ENCODE data around the gene BACE1-AS. TPM values are rescaled to one million over a fixed set of nuclear protein-coding genes. Genes with fewer than 3 reads are reported as not detected.

BACE1-AS gene
- total RNA-seq, 2 experiments from 2014 or later = 4.4 to 8.0 TPM

DNA sequence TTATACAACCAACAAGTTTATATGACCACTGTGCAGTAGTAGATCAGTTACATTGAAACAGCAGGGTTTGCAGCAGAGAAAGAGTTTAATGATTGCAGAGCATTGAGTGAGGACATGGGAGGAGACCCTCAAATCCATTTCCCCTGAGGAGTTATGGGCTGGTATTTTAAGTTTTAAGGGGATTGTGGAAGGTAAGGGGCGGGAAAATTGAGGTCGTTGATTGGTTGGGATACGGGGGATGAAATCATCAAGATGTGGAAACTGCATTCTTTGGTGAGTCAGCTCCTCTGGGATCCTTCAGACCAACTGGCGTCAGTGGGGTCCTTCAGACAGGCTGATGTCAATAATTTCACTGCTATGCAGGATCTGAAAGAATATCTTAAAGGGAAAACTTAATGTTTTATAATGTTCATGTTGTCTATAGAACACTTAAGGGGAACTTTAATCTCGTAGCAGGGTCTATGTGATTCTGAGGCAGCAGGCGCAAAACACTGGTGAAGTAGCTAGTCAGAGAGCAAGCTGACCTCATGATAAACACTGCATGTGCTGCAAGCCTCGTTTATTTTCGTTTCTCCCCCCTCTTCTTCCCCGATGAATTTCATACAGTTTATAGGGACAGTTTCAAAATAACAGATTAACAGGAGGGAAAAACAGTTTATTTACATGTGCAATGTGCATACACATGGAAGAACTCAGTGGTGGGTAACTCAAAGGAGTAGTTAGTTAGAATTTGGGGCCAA, 17.4 kb upstream of the BACE1-AS start:
- CTCF ChIA-PET (ENCODE audit: unreplicated experiment) = no interaction called here
- Histone ChIP-seq H2AFZ (ENCODE audit: low read length) (no peak overlapping the region), H3K4me2 (ENCODE audit: low read length) (no peak overlapping the region), H3K9me2 (ENCODE audit: insufficient read depth, low read length) (no peaks in the 10 kb centered on the region), H3K9me3 (ENCODE audit: low read length) (no peaks in the 10 kb centered on the region), H3K36me3 (ENCODE audit: insufficient read depth, low read length) (no peaks in the 10 kb centered on the region; the same call in 1 of the 2 replicates), H3K27ac (ENCODE audit: low read depth, low read length, poor library complexity, severe bottlenecking) (no peak overlapping the region), H4K20me1 (ENCODE audit: insufficient read depth, low read length) (no peaks in the 10 kb centered on the region), H3K4me3 (ENCODE audit: low read depth, low read length, poor library complexity, severe bottlenecking) (no peak overlapping the region), H3K79me2 (ENCODE audit: insufficient read depth, low read depth, low read length) (no peaks in the 10 kb centered on the region), H3K4me1 (ENCODE audit: insufficient read depth, low read length, poor library complexity, severe bottlenecking) (no peaks in the 10 kb centered on the region)
- intact Hi-C loops (cut with micrococcal nuclease; ENCODE audit: unreplicated experiment) = no loop called here
- TF ChIP-seq CTCF (conservative IDR thresholded peaks at IDR 0.05; ENCODE audit: low read length) (no peak), EZH2phosphoT487 (IDR thresholded peaks at IDR 0.05; ENCODE audit: borderline replicate concordance, low read depth, low read length) (no peak)
- POLR2A ChIA-PET = interaction anchor here (0.6 kb wide), 1 partner anchor 140 kb away, joined by 4 read pairs; no protein-coding TSS in a partner anchor
- BruUV-seq (replicated peaks) = no TSS peak
- no peak for DNase-seq (ENCODE audit: low spot score)

- POLR2A ChIA-PET = no interaction called here
- Histone ChIP-seq H3K4me2 (ENCODE audit: low read length) (no peak overlapping the region), H3K9me2 (ENCODE audit: insufficient read depth, low read length) (no peaks in the 10 kb centered on the region), H3K4me1 (ENCODE audit: insufficient read depth, low read length, poor library complexity, severe bottlenecking) (no peaks in the 10 kb centered on the region), H4K20me1 (ENCODE audit: insufficient read depth, low read length) (no peaks in the 10 kb centered on the region), H3K79me2 (ENCODE audit: insufficient read depth, low read depth, low read length) (no peaks in the 10 kb centered on the region), H3K27ac (ENCODE audit: low read depth, low read length, poor library complexity, severe bottlenecking) (no peak overlapping the region), H3K36me3 (ENCODE audit: insufficient read depth, low read length) (peaks cover 25% of the 10 kb centered on the region), H2AFZ (ENCODE audit: low read length) (no peak overlapping the region), H3K4me3 (ENCODE audit: low read depth, low read length, poor library complexity, severe bottlenecking) (no peak overlapping the region), H3K9me3 (ENCODE audit: low read length) (no peaks in the 10 kb centered on the region)
- intact Hi-C loops (cut with micrococcal nuclease; ENCODE audit: unreplicated experiment) = no loop called here
- TF ChIP-seq EZH2phosphoT487 (IDR thresholded peaks at IDR 0.05; ENCODE audit: borderline replicate concordance, low read depth, low read length) (no peak), CTCF (conservative IDR thresholded peaks at IDR 0.05; ENCODE audit: low read length) (no peak)
- no TSS peak for BruUV-seq (replicated peaks)
- CTCF ChIA-PET (ENCODE audit: unreplicated experiment) = no interaction called here
- DNase-seq (ENCODE audit: low spot score) = no peak
Measured at GRCh38 chr11:117278347-117278746, 12.8 kb upstream of the BACE1-AS start.

DNA sequence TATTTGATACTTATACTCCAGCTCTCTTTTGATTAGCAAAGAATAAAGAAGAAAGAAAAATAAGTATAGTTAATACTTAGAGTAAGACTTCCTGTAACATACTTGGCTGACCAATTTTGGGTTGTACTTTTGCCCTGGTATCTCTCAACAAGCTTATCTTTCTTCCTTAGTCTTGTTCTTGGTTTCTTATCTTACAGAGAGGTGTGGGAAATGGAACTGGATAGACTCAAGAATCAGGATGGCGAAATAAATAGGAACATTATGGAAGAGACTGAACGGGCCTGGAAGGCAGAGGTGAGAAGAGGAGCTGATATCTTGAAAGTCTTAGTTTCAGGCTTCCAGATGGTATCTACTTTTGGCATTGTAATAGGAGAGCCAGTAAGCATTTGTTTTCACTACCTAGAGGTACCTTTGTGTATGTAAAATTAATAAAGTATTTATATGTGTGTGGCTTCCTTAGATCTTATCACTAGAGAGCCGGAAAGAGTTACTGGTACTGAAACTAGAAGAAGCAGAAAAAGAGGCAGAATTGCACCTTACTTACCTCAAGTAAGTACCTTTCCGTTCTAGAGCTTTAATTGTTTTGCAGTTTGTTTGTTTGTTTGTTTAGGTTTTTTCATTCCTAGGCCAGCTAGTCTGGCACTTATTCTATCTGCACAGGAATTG, 11.3 kb upstream of the BACE1-AS start:
- no peak for DNase-seq (ENCODE audit: low spot score)
- POLR2A ChIA-PET = no interaction called here
- TF ChIP-seq CTCF (conservative IDR thresholded peaks at IDR 0.05; ENCODE audit: low read length) (no peak), EZH2phosphoT487 (IDR thresholded peaks at IDR 0.05; ENCODE audit: borderline replicate concordance, low read depth, low read length) (no peak)
- H3K4me3 ChIP-seq (ENCODE audit: low read depth, low read length, poor library complexity, severe bottlenecking) = no peak overlapping the region
- H3K9me3 ChIP-seq (ENCODE audit: low read length) = no peaks in the 10 kb centered on the region
- H2AFZ ChIP-seq (ENCODE audit: low read length) = no peak overlapping the region
- H3K4me1 ChIP-seq (ENCODE audit: insufficient read depth, low read length, poor library complexity, severe bottlenecking) = no peaks in the 10 kb centered on the region
- no peaks in the 10 kb centered on the region for H3K79me2 ChIP-seq (ENCODE audit: insufficient read depth, low read depth, low read length)
- H3K36me3 ChIP-seq (ENCODE audit: insufficient read depth, low read length) = peaks cover 38% of the 10 kb centered on the region
- no TSS peak for BruUV-seq (replicated peaks)
- H3K4me2 ChIP-seq (ENCODE audit: low read length) = no peak overlapping the region
- H4K20me1 ChIP-seq (ENCODE audit: insufficient read depth, low read length) = no peaks in the 10 kb centered on the region
- H3K27ac ChIP-seq (ENCODE audit: low read depth, low read length, poor library complexity, severe bottlenecking) = no peak overlapping the region
- H3K9me2 ChIP-seq (ENCODE audit: insufficient read depth, low read length) = no peaks in the 10 kb centered on the region
- intact Hi-C loops (cut with micrococcal nuclease; ENCODE audit: unreplicated experiment) = no loop called here
- CTCF ChIA-PET (ENCODE audit: unreplicated experiment) = no interaction called here
